IMR-90 (cell line): ENCODE measurements around the gene RBM39.

Experiments
- CTCF ChIP-seq: conservative IDR thresholded peaks from 2 replicates; pipeline ENCODE4 v1.5.1; 2012; ENCODE audit warnings: mild to moderate bottlenecking, low read depth, low read length, improper control_type of control experiment
- MAFK ChIP-seq: IDR thresholded peaks from 2 replicates; pipeline ENCODE4 v1.6.1; 2012; ENCODE audit warnings: low read depth, low read length, improper control_type of control experiment
- POLR2A ChIP-seq: IDR thresholded peaks from 2 replicates; pipeline ENCODE4 v1.6.1; 2012; ENCODE audit warnings: mild to moderate bottlenecking, low read depth, low read length
- RCOR1 ChIP-seq: IDR thresholded peaks from 2 replicates; pipeline ENCODE4 v1.6.1; 2012; ENCODE audit warnings: mild to moderate bottlenecking, low read length, improper control_type of control experiment; ENCODE audit not compliant: insufficient replicate concordance
- RFX5 ChIP-seq: IDR thresholded peaks from 2 replicates; pipeline ENCODE4 v1.8.0; 2012; ENCODE audit warnings: low read depth, mild to moderate bottlenecking, low read length, moderate library complexity
- TF ChIP-seq, protein P1 (sequence below): fragments of 150-350 bp; IDR thresholded peaks from 2 replicates; pipeline ENCODE4 v1.6.1; 2017; ENCODE audit warnings: mild to moderate bottlenecking, antibody characterized with exemption, low read length, low read depth

DNA sequence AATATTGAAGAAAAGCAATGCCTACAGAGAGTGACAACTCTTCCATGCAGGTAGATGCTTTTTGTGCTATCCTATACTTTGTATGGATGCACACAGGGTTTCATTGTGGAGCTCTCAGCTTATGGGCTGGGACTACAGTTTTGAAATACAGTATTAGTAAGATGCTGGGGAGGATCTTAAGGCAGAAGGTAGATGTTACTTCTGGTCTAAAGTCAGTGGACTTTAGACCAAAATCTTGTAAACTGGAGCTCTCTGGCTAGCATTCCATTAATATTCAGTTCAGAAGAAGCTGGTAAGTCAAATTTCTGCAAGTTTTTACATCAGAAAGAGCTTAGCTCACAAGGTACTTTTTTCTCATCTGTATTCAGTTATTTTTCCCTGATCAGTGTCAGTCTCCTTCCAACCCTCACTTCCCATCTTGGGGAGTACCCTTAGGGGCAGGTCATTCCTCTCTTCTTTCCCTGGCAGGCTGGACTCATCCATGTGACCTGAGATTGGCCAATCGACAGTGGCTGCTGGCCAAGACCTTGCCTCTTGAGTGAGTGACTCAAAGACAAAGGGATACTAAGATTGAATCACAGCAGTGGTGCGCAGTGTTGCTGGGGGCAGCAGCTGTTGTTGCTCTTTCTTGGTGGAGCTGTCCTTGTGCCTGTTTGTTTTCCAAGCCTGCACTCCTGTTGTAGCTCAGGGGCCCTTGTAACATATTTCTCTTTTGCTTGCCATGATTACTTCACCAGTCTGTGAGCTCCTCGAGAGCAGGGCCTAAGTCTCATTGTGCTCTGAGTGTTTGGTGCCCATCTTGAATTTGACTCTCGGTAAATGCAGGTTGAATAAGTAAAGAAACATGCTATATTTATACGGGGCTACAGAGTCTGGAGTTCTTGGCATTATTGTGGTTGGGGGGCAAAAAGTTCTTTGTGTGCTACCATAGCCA, 26.9 kb upstream of the RBM39 start:
- peak; percentile 89 for TF ChIP-seq POLR2A
- TF ChIP-seq, protein P1, sequence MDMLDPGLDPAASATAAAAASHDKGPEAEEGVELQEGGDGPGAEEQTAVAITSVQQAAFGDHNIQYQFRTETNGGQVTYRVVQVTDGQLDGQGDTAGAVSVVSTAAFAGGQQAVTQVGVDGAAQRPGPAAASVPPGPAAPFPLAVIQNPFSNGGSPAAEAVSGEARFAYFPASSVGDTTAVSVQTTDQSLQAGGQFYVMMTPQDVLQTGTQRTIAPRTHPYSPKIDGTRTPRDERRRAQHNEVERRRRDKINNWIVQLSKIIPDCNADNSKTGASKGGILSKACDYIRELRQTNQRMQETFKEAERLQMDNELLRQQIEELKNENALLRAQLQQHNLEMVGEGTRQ: peak; percentile 86; the same call in 1 of the 2 replicates
- TF ChIP-seq RCOR1: peak; percentile 46
- no peak for TF ChIP-seq CTCF
- no peak for TF ChIP-seq MAFK
- TF ChIP-seq RFX5: 0 out of 2 replicates have a peak, but pooled peaks have one; percentile 35
